B cell (primary cell): ENCODE data around the gene DIPK1A. TPM values are rescaled to one million over a fixed set of nuclear protein-coding genes. Genes with fewer than 3 reads are reported as not detected.

Source experiments
- ATAC-seq: fragments of 200-7000 bp; cut with Tn5 transposase; one replicate; pipeline ENCODE4 v1.10.0; 2021; ENCODE audit warnings: low read depth, mild to moderate bottlenecking, moderate number of reproducible peaks, moderate library complexity
- CTCF ChIA-PET: fragments of 350-600 bp; sonication (Branson Sonifier 250); formaldehyde crosslinking; loops from one replicate; lab custom pipeline; 2021; ENCODE audit warnings: antibody characterized with exemption, inconsistent platforms; lab: Charles Lee
- POLR2A ChIA-PET: fragments of 350-600 bp; sonication (Branson Sonifier 250); formaldehyde crosslinking; loops from one replicate; lab custom pipeline; 2021; ENCODE audit warnings: antibody characterized with exemption; lab: Charles Lee
- DNase-seq: peaks from one replicate; pipeline ENCODE4 v3.0.0; 2013
- H2AFZ ChIP-seq: 2 replicates; pipeline ENCODE4 v1.6.1; 2012; ENCODE audit warnings: mild to moderate bottlenecking, low read depth, low read length; ENCODE audit not compliant: insufficient read depth, poor library complexity, severe bottlenecking
- H3K27ac ChIP-seq, 2 donors: 1 replicate in 1 of 2; 2 replicates in 1 of 2; pipeline ENCODE4 v1.5.1; 2012 to 2013; ENCODE audit warnings: low read length in 2 of 2, mild to moderate bottlenecking in 2 of 2, moderate library complexity in 1 of 2
- H3K27me3 ChIP-seq, 4 experiments: fragments of 200-600 bp in 1 of 4; sonication (generic) in 1 of 4; replicated peaks in 1 of 4; 1 replicate in 2 of 4; 2 replicates in 2 of 4; pipeline versions ENCODE4 v1.6.1 to v1.7.0; 2013 to 2016; ENCODE audit warnings: low read length in 3 of 4, mild to moderate bottlenecking in 2 of 4, mixed read lengths in 1 of 4, moderate library complexity in 1 of 4; ENCODE audit not compliant: insufficient read depth in 4 of 4, control insufficient read depth in 3 of 4; ENCODE audit errors: control extremely low read depth in 1 of 4
- H3K36me3 ChIP-seq, 2 experiments: replicated peaks in 1 of 2; 1 replicate in 1 of 2; 2 replicates in 1 of 2; pipeline versions ENCODE4 v1.6.1 to v1.7.1; 2013; ENCODE audit warnings: low read length in 1 of 2; ENCODE audit not compliant: insufficient read depth in 2 of 2, control insufficient read depth in 1 of 2; ENCODE audit errors: control extremely low read depth in 1 of 2, extremely low read depth in 1 of 2
- H3K4me1 ChIP-seq, 2 donors: fragments of 200-600 bp in 1 of 2; sonication (generic) in 1 of 2; 1 replicate in 1 of 2; 2 replicates in 1 of 2; pipeline versions ENCODE4 v1.5.1 to v1.6.1; 2013 to 2017; ENCODE audit warnings: low read length in 2 of 2; ENCODE audit not compliant: control insufficient read depth in 2 of 2, insufficient read depth in 2 of 2
- H3K4me2 ChIP-seq: replicated peaks from 2 replicates; pipeline ENCODE3; 2012; ENCODE audit warnings: mild to moderate bottlenecking, low read depth, low read length; ENCODE audit not compliant: poor library complexity, severe bottlenecking
- H3K4me3 ChIP-seq, 5 experiments: fragments of 200-600 bp in 1 of 5; sonication (generic) in 1 of 5; 1 replicate in 3 of 5; 2 replicates in 2 of 5; pipeline versions ENCODE4 v1.5.1 to v1.7.0; 2011 to 2016; ENCODE audit warnings: low read length in 4 of 5, mild to moderate bottlenecking in 4 of 5, low read depth in 2 of 5, control low read depth in 1 of 5, moderate library complexity in 1 of 5; ENCODE audit not compliant: insufficient read depth in 1 of 5; ENCODE audit errors: control extremely low read depth in 1 of 5, extremely low read depth in 1 of 5
- H3K79me2 ChIP-seq: fragments of 200-600 bp; sonication (generic); one replicate; pipeline ENCODE4 v1.6.0; 2016; ENCODE audit warnings: low read length; ENCODE audit not compliant: control insufficient read depth, insufficient read depth
- H3K9ac ChIP-seq: fragments of 200-600 bp; sonication (generic); 2 replicates; pipeline ENCODE4 v1.6.1; 2017; ENCODE audit warnings: mild to moderate bottlenecking, low read length, moderate library complexity
- H3K9me3 ChIP-seq, 3 donors: one replicate each; pipeline versions ENCODE4 v1.6.1 to v1.7.1; 2013; ENCODE audit warnings: low read length in 2 of 3; ENCODE audit not compliant: control insufficient read depth in 2 of 3, insufficient read depth in 1 of 3; ENCODE audit errors: control extremely low read depth in 1 of 3
- H4K20me1 ChIP-seq: 2 replicates; pipeline ENCODE4 v1.6.0; 2012; ENCODE audit warnings: mild to moderate bottlenecking, low read length; ENCODE audit not compliant: insufficient read depth, control insufficient read depth, poor library complexity, severe bottlenecking
- H3K27ac Mint-ChIP-seq: one replicate; pipeline ENCODE4 v1.8.0; 2021; ENCODE audit warnings: mixed read lengths
- H3K27me3 Mint-ChIP-seq: one replicate; pipeline ENCODE4 v1.8.0; 2021; ENCODE audit warnings: mixed read lengths
- H3K4me1 Mint-ChIP-seq: one replicate; pipeline ENCODE4 v1.8.0; 2021; ENCODE audit warnings: mixed read lengths
- H3K4me3 Mint-ChIP-seq: one replicate; pipeline ENCODE4 v1.8.0; 2021; ENCODE audit warnings: mixed read lengths
- H3K9me3 Mint-ChIP-seq: one replicate; pipeline ENCODE4 v1.8.0; 2022; ENCODE audit warnings: mixed read lengths; ENCODE audit not compliant: insufficient read depth
- EZH2 ChIP-seq: IDR thresholded peaks from 2 replicates; pipeline ENCODE4 v1.6.1; 2012; ENCODE audit warnings: borderline replicate concordance, low read depth, mild to moderate bottlenecking, moderate library complexity, low read length; ENCODE audit not compliant: insufficient read depth, poor library complexity, severe bottlenecking
- WGBS: methylation state at CpG from one replicate; pipeline ENCODE4 v1.1.5; 2013; ENCODE audit warnings: missing lambda C conversion rate; ENCODE audit not compliant: insufficient coverage; 5-methylcytosine and 5-hydroxymethylcytosine counted together
- intact Hi-C: fragments of 100-400 bp; cut with micrococcal nuclease; formaldehyde crosslinking; loops from one replicate; pipeline ENCODE4 v1.10.0; 2022
- polyA plus RNA-seq: library from polyadenylated mRNA; depleted of rRNA; stranded (reverse); fragments of >200 nt; gene quantifications from 2 replicates; pipeline ENCODE4 v1.2.3, GENCODE V29; 2012
- total RNA-seq, 2 donors: library from RNA; stranded (reverse); fragments of 120-200 nt in 1 of 2; gene quantifications; 1 replicate in 1 of 2; 2 replicates in 1 of 2; pipeline versions ENCODE4 v1.2.3 to v1.2.4, GENCODE V29; 2013 to 2022
- TF ChIP-seq, protein P1 (sequence below): fragments of 200-600 bp; IDR thresholded peaks from one replicate; pipeline ENCODE4 v1.8.0; 2022; ENCODE audit warnings: antibody characterized with exemption, mild to moderate bottlenecking

Gene DIPK1A
- total and polyA plus RNA-seq, 2 donors (not counting 1 experiment from before 2014, with no cell fraction given) = 10.7 to 22.7 TPM

DNA sequence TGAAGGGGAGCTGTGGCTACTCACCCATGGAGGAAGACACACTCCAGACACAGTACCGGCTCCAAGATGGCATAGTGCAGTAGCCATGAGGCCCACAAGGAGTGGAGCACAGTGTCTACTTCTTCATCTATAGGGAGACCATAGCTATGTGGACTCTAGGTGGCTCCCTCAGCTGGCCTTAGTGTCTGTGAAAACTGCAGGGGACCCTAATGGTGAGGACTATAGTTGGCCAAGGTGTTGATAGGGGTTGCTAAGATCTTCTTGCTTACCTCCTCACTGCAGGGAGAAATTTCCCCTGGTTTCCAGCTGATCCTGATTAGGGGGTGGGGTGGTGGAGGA is 58.9 kb downstream of the DIPK1A start:
- Histone ChIP-seq H3K27ac (no peak overlapping the region), H3K9me3 (peaks cover 1 to 14% (median 3%) of the 10 kb centered on the region in 3 donors), H2AFZ (no peak overlapping the region), H4K20me1 (peaks cover 21% of the 10 kb centered on the region), H3K9ac (no peak overlapping the region), H3K36me3 (peaks cover 0 to 16% of the 10 kb centered on the region in 2 experiments), H3K4me3 (no peak overlapping the region), H3K4me1 (peaks cover 14 to 19% of the 10 kb centered on the region in 2 donors), H3K4me2 (no peak overlapping the region), H3K79me2 (peaks cover 76% of the 10 kb centered on the region), H3K27me3 (no peaks in the 10 kb centered on the region)
- WGBS = 100% methylated on average over 1 of the region's 1 CpG
- POLR2A ChIA-PET = no interaction called here
- CTCF ChIA-PET = interaction anchor here (1.1 to 3.5 kb wide), 3 partner anchors 58 to 176 kb away, joined by 3 to 21 read pairs (median 3); no protein-coding TSS in a partner anchor
- DNase-seq = no peak
- intact Hi-C loops = no loop called here
- TF ChIP-seq EZH2 = no peak
- TF ChIP-seq, protein P1, sequence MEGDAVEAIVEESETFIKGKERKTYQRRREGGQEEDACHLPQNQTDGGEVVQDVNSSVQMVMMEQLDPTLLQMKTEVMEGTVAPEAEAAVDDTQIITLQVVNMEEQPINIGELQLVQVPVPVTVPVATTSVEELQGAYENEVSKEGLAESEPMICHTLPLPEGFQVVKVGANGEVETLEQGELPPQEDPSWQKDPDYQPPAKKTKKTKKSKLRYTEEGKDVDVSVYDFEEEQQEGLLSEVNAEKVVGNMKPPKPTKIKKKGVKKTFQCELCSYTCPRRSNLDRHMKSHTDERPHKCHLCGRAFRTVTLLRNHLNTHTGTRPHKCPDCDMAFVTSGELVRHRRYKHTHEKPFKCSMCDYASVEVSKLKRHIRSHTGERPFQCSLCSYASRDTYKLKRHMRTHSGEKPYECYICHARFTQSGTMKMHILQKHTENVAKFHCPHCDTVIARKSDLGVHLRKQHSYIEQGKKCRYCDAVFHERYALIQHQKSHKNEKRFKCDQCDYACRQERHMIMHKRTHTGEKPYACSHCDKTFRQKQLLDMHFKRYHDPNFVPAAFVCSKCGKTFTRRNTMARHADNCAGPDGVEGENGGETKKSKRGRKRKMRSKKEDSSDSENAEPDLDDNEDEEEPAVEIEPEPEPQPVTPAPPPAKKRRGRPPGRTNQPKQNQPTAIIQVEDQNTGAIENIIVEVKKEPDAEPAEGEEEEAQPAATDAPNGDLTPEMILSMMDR = no peak
- Mint-ChIP-seq H3K27ac (no peak overlapping the region), H3K9me3 (peaks cover 12% of the 10 kb centered on the region), H3K4me3 (no peak overlapping the region), H3K27me3 (no peaks in the 10 kb centered on the region), H3K4me1 (peaks cover 49% of the 10 kb centered on the region)
- ATAC-seq = no peak

DNA sequence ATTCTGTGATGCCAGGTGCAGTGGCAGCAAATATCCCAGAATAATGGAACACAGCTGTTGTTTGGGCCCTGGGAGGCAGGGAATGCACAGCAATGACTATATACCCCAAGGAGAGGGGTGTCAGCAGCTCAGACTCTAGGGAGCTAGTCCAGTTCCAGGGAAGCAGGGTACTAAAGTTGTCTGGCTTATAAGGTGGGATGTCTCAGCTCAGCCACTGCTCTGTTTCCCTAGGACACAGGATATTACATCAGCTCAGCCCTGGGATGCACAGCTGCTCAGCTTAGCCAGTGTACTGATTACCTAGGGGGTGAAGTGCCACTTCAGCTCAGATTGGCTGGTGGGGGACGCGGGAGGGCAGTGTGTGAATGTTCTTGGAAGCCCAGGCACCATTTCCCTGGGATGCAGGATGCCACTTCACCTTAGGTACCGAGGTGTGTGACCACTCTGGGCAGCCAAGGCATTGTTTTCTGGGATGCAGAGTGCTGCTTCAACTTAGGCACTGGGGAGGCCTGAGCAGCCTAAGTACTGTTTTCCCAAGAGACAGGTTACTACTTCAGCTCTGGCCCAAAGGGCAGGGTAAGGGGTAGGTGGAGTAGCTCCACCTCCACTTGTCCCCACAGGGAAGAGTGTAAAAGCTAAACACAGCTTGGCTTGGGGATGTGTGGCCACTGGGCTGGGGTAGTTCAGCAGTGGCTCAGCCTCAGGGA is 59.4 kb downstream of the DIPK1A start:
- Mint-ChIP-seq H3K4me3 (no peak overlapping the region), H3K27me3 (no peaks in the 10 kb centered on the region), H3K9me3 (peaks cover 12% of the 10 kb centered on the region), H3K4me1 (peaks cover 49% of the 10 kb centered on the region), H3K27ac (no peak overlapping the region)
- Histone ChIP-seq H3K9me3 (peaks cover 1 to 14% (median 3%) of the 10 kb centered on the region in 3 donors), H4K20me1 (peaks cover 21% of the 10 kb centered on the region), H3K9ac (no peak overlapping the region), H3K4me3 (no peak overlapping the region), H3K36me3 (peaks cover 0 to 16% of the 10 kb centered on the region in 2 experiments), H3K4me2 (no peak overlapping the region), H3K27me3 (no peaks in the 10 kb centered on the region), H3K79me2 (peaks cover 73% of the 10 kb centered on the region), H3K4me1 (peaks cover 14 to 19% of the 10 kb centered on the region in 2 donors), H3K27ac (no peak overlapping the region), H2AFZ (no peak overlapping the region)
- ATAC-seq (no peak), DNase-seq (no peak)
- intact Hi-C loops = no loop called here
- 100% methylated on average over 3 of the region's 3 CpGs for WGBS
- ChIA-PET CTCF (interaction anchor here (1.1 to 3.5 kb wide), 2 partner anchors 58 to 92 kb away, joined by 3 to 21 read pairs; no protein-coding TSS in a partner anchor), POLR2A (no interaction called here)
- TF ChIP-seq, protein P1 = no peak
